ENCODE results near the gene CLIP4. TPM values are rescaled to one million over a fixed set of nuclear protein-coding genes. Genes with fewer than 3 reads are reported as not detected.

Gene CLIP4
- total RNA-seq, 1 donor from 2014 or later, result 27.7 TPM

DNA sequence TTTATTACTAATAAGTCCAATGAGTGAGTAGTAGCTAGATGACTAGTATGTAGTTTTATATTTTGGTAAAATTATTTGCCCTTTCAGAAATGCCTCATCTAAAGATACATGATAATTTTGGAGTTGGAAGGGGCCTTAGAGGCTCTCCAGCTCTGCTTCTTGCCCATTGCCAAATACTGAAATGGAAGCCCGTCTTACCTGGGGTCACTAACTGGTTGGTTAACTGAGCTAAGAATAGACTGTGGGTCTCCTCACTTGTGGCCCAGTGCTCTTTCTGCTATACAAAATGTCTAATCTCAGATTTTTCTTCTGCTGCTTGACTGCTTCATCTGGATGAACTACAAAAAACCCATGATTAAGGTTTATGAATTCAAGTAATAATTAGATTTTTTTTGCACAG is 67.1 kb downstream of the CLIP4 start:
- H3K36me3 ChIP-seq (ENCODE audit: control insufficient read depth in 3 of 3, insufficient read depth in 3 of 3, low read length in 3 of 3), result peaks cover 5 to 10% (median 5%) of the 10 kb centered on the region in 3 donors
- no peaks in the 10 kb centered on the region for H3K4me1 ChIP-seq (ENCODE audit: control insufficient read depth in 3 of 3, insufficient read depth in 3 of 3, low read length in 3 of 3)
- no peaks in the 10 kb centered on the region for H3K9me3 ChIP-seq (ENCODE audit: control insufficient read depth in 3 of 3, low read length in 3 of 3)
- no peak overlapping the region for H3K4me3 ChIP-seq (ENCODE audit: low read length in 3 of 3)
- H3K9ac ChIP-seq (ENCODE audit: low read depth in 1 of 3, low read length in 3 of 3), result no peak overlapping the region
- H3K27me3 ChIP-seq (ENCODE audit: control insufficient read depth in 3 of 3, insufficient read depth in 3 of 3, low read length in 3 of 3), result no peaks in the 10 kb centered on the region
- no peak overlapping the region for H3K27ac ChIP-seq (ENCODE audit: low read depth, low read length)

DNA sequence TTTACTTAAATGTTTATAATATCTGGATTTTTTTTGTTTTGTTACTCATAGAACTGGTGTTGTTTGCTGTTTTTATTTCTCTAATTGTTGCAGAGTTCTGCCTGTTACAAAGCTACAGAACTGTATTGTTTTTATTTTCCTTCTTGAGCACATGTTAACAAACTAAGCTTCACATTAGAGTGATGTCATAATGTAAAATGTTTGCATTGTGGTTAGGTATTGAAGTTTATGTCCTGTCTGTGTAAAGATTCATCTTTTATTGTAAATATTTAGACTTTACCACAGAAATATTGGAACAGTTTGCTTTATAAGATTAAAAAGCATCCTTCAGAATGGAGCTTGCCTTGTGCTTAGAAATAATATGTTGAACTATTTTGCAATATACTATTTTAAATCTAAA is 67.7 kb downstream of the CLIP4 start:
- Histone ChIP-seq H3K27ac (ENCODE audit: low read depth, low read length) (no peak overlapping the region), H3K9me3 (ENCODE audit: control insufficient read depth in 3 of 3, low read length in 3 of 3) (no peaks in the 10 kb centered on the region), H3K4me1 (ENCODE audit: control insufficient read depth in 3 of 3, insufficient read depth in 3 of 3, low read length in 3 of 3) (no peaks in the 10 kb centered on the region), H3K27me3 (ENCODE audit: control insufficient read depth in 3 of 3, insufficient read depth in 3 of 3, low read length in 3 of 3) (no peaks in the 10 kb centered on the region), H3K9ac (ENCODE audit: low read depth in 1 of 3, low read length in 3 of 3) (no peak overlapping the region), H3K4me3 (ENCODE audit: low read length in 3 of 3) (no peak overlapping the region), H3K36me3 (ENCODE audit: control insufficient read depth in 3 of 3, insufficient read depth in 3 of 3, low read length in 3 of 3) (peaks cover 5 to 10% (median 5%) of the 10 kb centered on the region in 3 donors)

DNA sequence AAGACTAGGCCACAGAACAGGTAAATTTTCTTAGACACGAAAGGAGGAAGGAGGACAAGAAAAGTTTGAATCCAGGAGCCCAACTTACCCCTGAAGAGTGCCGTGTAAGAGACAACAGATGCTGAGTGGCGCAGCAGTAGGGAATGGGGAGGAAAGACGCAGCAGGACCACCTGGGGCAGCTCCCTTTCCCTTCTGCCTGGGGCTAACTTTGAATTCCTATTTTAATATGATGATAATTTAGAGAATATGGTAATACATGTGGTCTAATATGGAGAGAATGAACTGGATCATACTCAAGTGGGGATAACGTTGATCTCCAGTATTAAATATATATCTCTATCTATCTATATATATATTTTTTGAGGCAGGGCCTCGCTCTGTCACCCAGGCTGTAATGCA is 69.3 kb downstream of the CLIP4 start:
- no peaks in the 10 kb centered on the region for H3K9me3 ChIP-seq (ENCODE audit: control insufficient read depth in 3 of 3, low read length in 3 of 3)
- H3K36me3 ChIP-seq (ENCODE audit: control insufficient read depth in 3 of 3, insufficient read depth in 3 of 3, low read length in 3 of 3), result peaks cover 5 to 10% (median 5%) of the 10 kb centered on the region in 3 donors
- no peaks in the 10 kb centered on the region for H3K4me1 ChIP-seq (ENCODE audit: control insufficient read depth in 3 of 3, insufficient read depth in 3 of 3, low read length in 3 of 3)
- no peak overlapping the region for H3K4me3 ChIP-seq (ENCODE audit: low read length in 3 of 3)
- H3K27ac ChIP-seq (ENCODE audit: low read depth, low read length), result no peak overlapping the region
- no peak overlapping the region for H3K9ac ChIP-seq (ENCODE audit: low read depth in 1 of 3, low read length in 3 of 3)
- no peaks in the 10 kb centered on the region for H3K27me3 ChIP-seq (ENCODE audit: control insufficient read depth in 3 of 3, insufficient read depth in 3 of 3, low read length in 3 of 3)

DNA sequence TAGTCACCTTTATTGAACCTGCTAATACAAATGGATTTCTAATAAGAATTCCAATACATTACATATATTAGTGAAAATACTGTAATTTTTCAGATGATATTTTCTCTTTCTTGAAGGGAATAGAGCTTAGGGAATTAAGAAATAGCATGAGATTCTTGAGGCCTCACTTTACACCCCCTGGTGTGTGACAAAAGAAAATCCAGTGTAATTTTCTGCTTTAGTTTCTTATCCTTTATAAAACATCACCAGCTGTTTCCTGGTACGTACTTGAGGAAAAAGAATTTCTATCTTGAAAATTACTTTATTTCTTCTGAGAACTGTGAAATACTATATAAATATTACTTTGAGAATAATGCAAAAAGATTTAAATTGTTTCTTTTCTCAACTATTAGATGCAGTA is 71.6 kb downstream of the CLIP4 start:
- Histone ChIP-seq H3K9me3 (ENCODE audit: control insufficient read depth in 3 of 3, low read length in 3 of 3) (no peaks in the 10 kb centered on the region), H3K4me3 (ENCODE audit: low read length in 3 of 3) (no peak overlapping the region), H3K36me3 (ENCODE audit: control insufficient read depth in 3 of 3, insufficient read depth in 3 of 3, low read length in 3 of 3) (peaks cover 0 to 5% (median 0%) of the 10 kb centered on the region in 3 donors), H3K27ac (ENCODE audit: low read depth, low read length) (no peak overlapping the region), H3K4me1 (ENCODE audit: control insufficient read depth in 3 of 3, insufficient read depth in 3 of 3, low read length in 3 of 3) (no peaks in the 10 kb centered on the region), H3K9ac (ENCODE audit: low read depth in 1 of 3, low read length in 3 of 3) (no peak overlapping the region), H3K27me3 (ENCODE audit: control insufficient read depth in 3 of 3, insufficient read depth in 3 of 3, low read length in 3 of 3) (no peaks in the 10 kb centered on the region)

DNA sequence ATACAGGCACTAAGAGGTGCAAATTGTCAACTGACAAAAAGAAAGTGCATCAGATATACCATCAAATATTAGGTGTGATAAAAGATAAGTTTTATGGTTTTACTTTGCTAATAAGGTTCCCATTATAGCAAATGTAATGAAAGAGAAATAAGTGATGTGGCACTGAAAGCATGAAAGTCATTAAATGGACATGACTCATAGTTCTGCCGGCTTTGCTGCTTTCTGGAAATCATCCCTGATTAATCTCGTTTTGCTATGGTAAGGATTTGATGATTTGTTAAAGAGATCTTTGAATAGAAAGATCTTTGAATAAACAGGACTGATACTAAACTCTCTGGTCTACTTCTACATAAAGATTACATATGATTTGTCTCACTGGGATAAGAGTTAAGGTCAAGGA is 72.7 kb downstream of the CLIP4 start:
- Histone ChIP-seq H3K4me3 (ENCODE audit: low read length in 3 of 3) (no peak overlapping the region), H3K9ac (ENCODE audit: low read depth in 1 of 3, low read length in 3 of 3) (no peak overlapping the region), H3K27ac (ENCODE audit: low read depth, low read length) (no peak overlapping the region), H3K36me3 (ENCODE audit: control insufficient read depth in 3 of 3, insufficient read depth in 3 of 3, low read length in 3 of 3) (peaks cover 0 to 4% (median 0%) of the 10 kb centered on the region in 3 donors), H3K27me3 (ENCODE audit: control insufficient read depth in 3 of 3, insufficient read depth in 3 of 3, low read length in 3 of 3) (no peaks in the 10 kb centered on the region), H3K4me1 (ENCODE audit: control insufficient read depth in 3 of 3, insufficient read depth in 3 of 3, low read length in 3 of 3) (no peaks in the 10 kb centered on the region), H3K9me3 (ENCODE audit: control insufficient read depth in 3 of 3, low read length in 3 of 3) (no peaks in the 10 kb centered on the region)

DNA sequence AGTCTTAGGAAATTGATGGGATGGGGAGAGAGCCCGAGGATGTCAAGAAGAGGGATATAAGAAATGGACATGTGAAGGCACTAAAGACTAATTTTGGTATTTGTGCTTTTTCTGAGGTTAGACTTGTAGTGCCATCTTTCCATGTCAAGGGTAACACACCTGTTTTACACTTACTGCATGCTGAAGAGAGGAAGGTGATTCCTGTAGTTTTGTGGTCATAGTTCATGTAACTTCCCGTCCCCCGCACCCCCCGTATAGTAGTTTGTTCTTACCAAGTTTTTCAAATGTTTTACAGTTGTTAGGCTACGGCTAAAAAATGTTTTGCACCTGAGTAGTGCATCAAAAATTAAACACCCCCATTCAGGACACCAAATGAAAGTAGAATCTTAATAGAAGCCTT is 73.8 kb downstream of the CLIP4 start:
- no peak overlapping the region for H3K9ac ChIP-seq (ENCODE audit: low read depth in 1 of 3, low read length in 3 of 3)
- no peak overlapping the region for H3K27ac ChIP-seq (ENCODE audit: low read depth, low read length)
- no peaks in the 10 kb centered on the region for H3K36me3 ChIP-seq (ENCODE audit: control insufficient read depth in 3 of 3, insufficient read depth in 3 of 3, low read length in 3 of 3)
- no peaks in the 10 kb centered on the region for H3K4me1 ChIP-seq (ENCODE audit: control insufficient read depth in 3 of 3, insufficient read depth in 3 of 3, low read length in 3 of 3)
- H3K4me3 ChIP-seq (ENCODE audit: low read length in 3 of 3), result no peak overlapping the region
- H3K27me3 ChIP-seq (ENCODE audit: control insufficient read depth in 3 of 3, insufficient read depth in 3 of 3, low read length in 3 of 3), result no peaks in the 10 kb centered on the region
- H3K9me3 ChIP-seq (ENCODE audit: control insufficient read depth in 3 of 3, low read length in 3 of 3), result no peaks in the 10 kb centered on the region

DNA sequence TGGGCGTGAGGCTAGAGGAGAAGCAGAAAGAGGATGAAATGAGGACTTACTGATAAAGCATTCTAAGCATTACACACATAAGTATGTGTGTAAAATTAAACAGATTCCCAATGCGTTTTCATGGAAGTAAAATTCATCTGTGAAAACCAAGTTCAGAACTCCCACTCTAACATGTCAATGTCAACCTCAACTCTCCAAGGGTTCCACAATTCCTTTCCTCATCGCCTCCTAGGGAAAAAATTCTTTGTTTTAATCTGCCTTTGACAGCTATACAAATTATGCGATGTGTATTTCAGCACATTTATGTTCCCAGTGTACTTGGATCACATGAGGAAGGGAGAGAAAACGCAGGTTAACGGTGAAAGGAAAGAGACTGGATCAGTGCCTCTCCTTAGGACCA is 76.6 kb downstream of the CLIP4 start:
- H3K27ac ChIP-seq (ENCODE audit: low read depth, low read length), result no peak overlapping the region
- no peaks in the 10 kb centered on the region for H3K9me3 ChIP-seq (ENCODE audit: control insufficient read depth in 3 of 3, low read length in 3 of 3)
- no peak overlapping the region for H3K9ac ChIP-seq (ENCODE audit: low read depth in 1 of 3, low read length in 3 of 3)
- H3K36me3 ChIP-seq (ENCODE audit: control insufficient read depth in 3 of 3, insufficient read depth in 3 of 3, low read length in 3 of 3), result no peaks in the 10 kb centered on the region
- H3K4me3 ChIP-seq (ENCODE audit: low read length in 3 of 3), result no peak overlapping the region
- H3K27me3 ChIP-seq (ENCODE audit: control insufficient read depth in 3 of 3, insufficient read depth in 3 of 3, low read length in 3 of 3), result no peaks in the 10 kb centered on the region
- no peaks in the 10 kb centered on the region for H3K4me1 ChIP-seq (ENCODE audit: control insufficient read depth in 3 of 3, insufficient read depth in 3 of 3, low read length in 3 of 3)

DNA sequence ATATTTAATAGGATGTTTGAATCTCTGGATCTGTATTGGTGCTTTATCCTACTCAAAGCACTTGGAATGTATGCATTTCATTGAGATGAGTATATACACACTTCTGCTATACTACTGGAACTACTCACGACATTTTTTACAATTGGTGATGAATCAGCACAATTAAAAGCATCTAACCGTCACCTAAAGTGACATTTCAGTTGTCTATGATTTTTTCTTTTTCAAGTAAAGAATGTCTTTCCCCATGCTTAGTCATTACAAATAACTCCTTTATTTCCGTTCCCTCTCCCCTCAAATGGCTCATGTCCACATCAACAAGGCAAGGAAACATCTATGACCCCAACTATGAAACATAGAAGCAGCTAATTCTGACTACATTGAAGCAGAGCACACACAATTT is 77.3 kb downstream of the CLIP4 start:
- Histone ChIP-seq H3K4me1 (ENCODE audit: control insufficient read depth in 3 of 3, insufficient read depth in 3 of 3, low read length in 3 of 3) (no peaks in the 10 kb centered on the region), H3K4me3 (ENCODE audit: low read length in 3 of 3) (no peak overlapping the region), H3K27me3 (ENCODE audit: control insufficient read depth in 3 of 3, insufficient read depth in 3 of 3, low read length in 3 of 3) (no peaks in the 10 kb centered on the region), H3K9ac (ENCODE audit: low read depth in 1 of 3, low read length in 3 of 3) (no peak overlapping the region), H3K9me3 (ENCODE audit: control insufficient read depth in 3 of 3, low read length in 3 of 3) (no peaks in the 10 kb centered on the region), H3K36me3 (ENCODE audit: control insufficient read depth in 3 of 3, insufficient read depth in 3 of 3, low read length in 3 of 3) (no peaks in the 10 kb centered on the region), H3K27ac (ENCODE audit: low read depth, low read length) (no peak overlapping the region)

DNA sequence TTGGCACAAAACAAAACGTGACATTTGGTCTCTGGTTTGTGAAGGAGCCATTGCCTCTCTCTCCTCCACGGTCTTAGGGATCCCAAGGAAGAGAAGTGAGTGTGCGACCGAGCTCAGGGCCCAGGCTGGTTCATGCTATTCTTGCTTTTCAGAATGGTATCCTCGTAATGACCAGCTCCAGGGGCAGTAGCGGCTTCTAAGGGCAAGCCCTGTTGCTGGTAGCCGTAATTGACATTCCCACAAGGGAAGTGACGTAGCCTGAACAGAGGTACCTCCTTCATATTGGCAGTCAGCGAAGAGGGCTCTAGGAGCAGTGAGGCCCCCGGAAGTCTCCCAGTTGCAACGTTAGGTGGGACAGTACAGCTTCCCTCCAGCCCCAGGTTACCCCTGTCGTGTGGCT is 77.9 kb downstream of the CLIP4 start:
- Histone ChIP-seq H3K9ac (ENCODE audit: low read depth in 1 of 3, low read length in 3 of 3) (no peak overlapping the region), H3K27ac (ENCODE audit: low read depth, low read length) (no peak overlapping the region), H3K27me3 (ENCODE audit: control insufficient read depth in 3 of 3, insufficient read depth in 3 of 3, low read length in 3 of 3) (no peaks in the 10 kb centered on the region), H3K36me3 (ENCODE audit: control insufficient read depth in 3 of 3, insufficient read depth in 3 of 3, low read length in 3 of 3) (no peaks in the 10 kb centered on the region), H3K4me1 (ENCODE audit: control insufficient read depth in 3 of 3, insufficient read depth in 3 of 3, low read length in 3 of 3) (no peaks in the 10 kb centered on the region), H3K9me3 (ENCODE audit: control insufficient read depth in 3 of 3, low read length in 3 of 3) (no peaks in the 10 kb centered on the region), H3K4me3 (ENCODE audit: low read length in 3 of 3) (no peak overlapping the region)

DNA sequence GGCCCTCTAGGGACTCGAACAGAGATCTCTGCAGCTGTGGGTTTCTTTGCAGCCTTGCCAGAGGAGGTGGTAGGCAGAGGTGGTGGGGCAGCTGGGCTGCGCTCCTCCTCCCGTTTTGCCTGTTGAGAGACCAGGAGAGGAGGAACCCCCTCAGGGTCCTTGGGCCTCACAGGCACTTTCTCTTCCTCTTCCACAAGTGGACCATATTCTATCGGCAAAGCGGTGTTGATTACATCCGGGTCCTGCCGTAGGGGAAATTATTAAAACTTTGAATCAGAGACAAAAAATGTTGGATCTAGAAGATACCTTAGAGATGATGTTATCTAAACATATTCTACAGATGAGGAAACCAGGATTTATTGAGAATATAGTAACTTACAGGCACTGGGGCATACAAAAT is 78.5 kb downstream of the CLIP4 start:
- Histone ChIP-seq H3K4me1 (ENCODE audit: control insufficient read depth in 3 of 3, insufficient read depth in 3 of 3, low read length in 3 of 3) (no peaks in the 10 kb centered on the region), H3K36me3 (ENCODE audit: control insufficient read depth in 3 of 3, insufficient read depth in 3 of 3, low read length in 3 of 3) (no peaks in the 10 kb centered on the region), H3K9me3 (ENCODE audit: control insufficient read depth in 3 of 3, low read length in 3 of 3) (no peaks in the 10 kb centered on the region), H3K4me3 (ENCODE audit: low read length in 3 of 3) (no peak overlapping the region), H3K27ac (ENCODE audit: low read depth, low read length) (no peak overlapping the region), H3K27me3 (ENCODE audit: control insufficient read depth in 3 of 3, insufficient read depth in 3 of 3, low read length in 3 of 3) (no peaks in the 10 kb centered on the region), H3K9ac (ENCODE audit: low read depth in 1 of 3, low read length in 3 of 3) (no peak overlapping the region)

DNA sequence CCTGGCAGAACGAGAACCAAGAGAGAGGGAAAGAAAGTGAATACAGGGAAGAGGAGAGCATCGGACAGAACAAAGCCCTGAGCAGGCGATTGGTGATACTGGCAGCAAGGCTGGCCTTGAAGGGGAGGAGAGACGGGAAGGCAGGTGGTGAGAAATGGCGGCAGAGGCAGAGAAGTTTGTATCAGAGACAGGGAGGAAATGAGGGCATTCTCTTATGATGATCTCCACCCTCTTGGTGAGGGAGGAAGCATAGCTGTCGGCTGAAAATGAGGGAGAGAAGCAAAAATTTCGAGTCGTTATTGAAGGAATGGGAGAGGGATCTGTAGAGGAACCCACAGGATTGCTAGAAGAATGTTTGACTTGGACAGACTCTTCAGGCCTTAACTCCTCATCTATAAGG is 80.6 kb downstream of the CLIP4 start:
- no peaks in the 10 kb centered on the region for H3K4me1 ChIP-seq (ENCODE audit: control insufficient read depth in 3 of 3, insufficient read depth in 3 of 3, low read length in 3 of 3)
- no peaks in the 10 kb centered on the region for H3K27me3 ChIP-seq (ENCODE audit: control insufficient read depth in 3 of 3, insufficient read depth in 3 of 3, low read length in 3 of 3)
- H3K36me3 ChIP-seq (ENCODE audit: control insufficient read depth in 3 of 3, insufficient read depth in 3 of 3, low read length in 3 of 3), result no peaks in the 10 kb centered on the region

More for the DNA sequence above, 80.6 kb downstream of the CLIP4 start:
- Histone ChIP-seq H3K4me3 (ENCODE audit: low read length in 3 of 3) (no peak overlapping the region), H3K27ac (ENCODE audit: low read depth, low read length) (no peak overlapping the region), H3K9me3 (ENCODE audit: control insufficient read depth in 3 of 3, low read length in 3 of 3) (no peaks in the 10 kb centered on the region), H3K9ac (ENCODE audit: low read depth in 1 of 3, low read length in 3 of 3) (no peak overlapping the region)

Data from skeletal muscle tissue (tissue), 4 donors.